Panc1 (cell line): ENCODE results near the gene KIF26A.

Experiments
- TF ChIP-seq, protein P1 (sequence below), 2 experiments: IDR thresholded peaks; 2 replicates each; pipeline ENCODE4 v1.6.1; 2011 to 2012; ENCODE audit warnings: low read depth in 2 of 2, control low read depth in 1 of 2, low read length in 1 of 2, mild to moderate bottlenecking in 1 of 2, moderate library complexity in 1 of 2; ENCODE audit not compliant: insufficient read depth in 1 of 2
- TF ChIP-seq, protein P2 (sequence below): fragments of 450-650 bp; IDR thresholded peaks from 2 replicates; pipeline ENCODE4 v1.5.1; 2017; ENCODE audit warnings: mild to moderate bottlenecking

DNA sequence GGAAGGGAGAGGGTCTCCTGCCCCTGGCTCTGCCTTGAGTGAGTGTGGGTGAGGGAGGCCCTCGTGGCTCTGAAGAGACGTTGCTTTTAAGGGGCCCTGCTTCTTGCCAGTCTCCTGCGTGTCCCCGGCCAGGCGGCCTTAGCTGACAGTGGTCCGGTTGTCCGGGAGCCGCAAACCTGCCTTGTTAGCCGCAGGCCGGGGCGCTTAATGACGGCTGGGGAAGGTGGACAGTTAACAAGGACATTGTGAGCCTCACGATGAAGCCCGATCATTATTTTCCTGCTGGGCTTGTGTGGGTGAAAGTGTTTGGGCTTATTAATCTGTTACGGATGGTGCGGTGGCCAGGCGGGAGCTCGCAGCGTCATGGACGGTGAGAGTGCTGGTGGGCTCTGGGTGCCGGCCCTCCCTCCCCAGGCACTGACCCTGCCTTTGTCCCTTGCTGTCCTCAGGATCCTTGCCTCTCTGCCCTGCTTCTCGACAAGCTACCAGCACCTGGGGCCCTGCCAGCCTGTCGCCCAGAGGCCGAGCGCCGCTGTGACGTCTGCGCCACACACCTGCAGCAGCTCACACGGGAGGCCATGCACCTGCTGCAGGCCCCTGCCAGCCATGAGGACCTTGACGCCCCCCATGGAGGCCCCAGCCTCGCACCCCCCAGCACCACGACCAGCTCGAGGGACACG is 13.3 kb downstream of the KIF26A start:
- TF ChIP-seq, protein P1, sequence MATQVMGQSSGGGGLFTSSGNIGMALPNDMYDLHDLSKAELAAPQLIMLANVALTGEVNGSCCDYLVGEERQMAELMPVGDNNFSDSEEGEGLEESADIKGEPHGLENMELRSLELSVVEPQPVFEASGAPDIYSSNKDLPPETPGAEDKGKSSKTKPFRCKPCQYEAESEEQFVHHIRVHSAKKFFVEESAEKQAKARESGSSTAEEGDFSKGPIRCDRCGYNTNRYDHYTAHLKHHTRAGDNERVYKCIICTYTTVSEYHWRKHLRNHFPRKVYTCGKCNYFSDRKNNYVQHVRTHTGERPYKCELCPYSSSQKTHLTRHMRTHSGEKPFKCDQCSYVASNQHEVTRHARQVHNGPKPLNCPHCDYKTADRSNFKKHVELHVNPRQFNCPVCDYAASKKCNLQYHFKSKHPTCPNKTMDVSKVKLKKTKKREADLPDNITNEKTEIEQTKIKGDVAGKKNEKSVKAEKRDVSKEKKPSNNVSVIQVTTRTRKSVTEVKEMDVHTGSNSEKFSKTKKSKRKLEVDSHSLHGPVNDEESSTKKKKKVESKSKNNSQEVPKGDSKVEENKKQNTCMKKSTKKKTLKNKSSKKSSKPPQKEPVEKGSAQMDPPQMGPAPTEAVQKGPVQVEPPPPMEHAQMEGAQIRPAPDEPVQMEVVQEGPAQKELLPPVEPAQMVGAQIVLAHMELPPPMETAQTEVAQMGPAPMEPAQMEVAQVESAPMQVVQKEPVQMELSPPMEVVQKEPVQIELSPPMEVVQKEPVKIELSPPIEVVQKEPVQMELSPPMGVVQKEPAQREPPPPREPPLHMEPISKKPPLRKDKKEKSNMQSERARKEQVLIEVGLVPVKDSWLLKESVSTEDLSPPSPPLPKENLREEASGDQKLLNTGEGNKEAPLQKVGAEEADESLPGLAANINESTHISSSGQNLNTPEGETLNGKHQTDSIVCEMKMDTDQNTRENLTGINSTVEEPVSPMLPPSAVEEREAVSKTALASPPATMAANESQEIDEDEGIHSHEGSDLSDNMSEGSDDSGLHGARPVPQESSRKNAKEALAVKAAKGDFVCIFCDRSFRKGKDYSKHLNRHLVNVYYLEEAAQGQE (IDR thresholded peaks at IDR 0.05; ENCODE audit: insufficient read depth in 1 of 2, low read depth in 2 of 2, low read length in 1 of 2), result no peak
- TF ChIP-seq, protein P2, sequence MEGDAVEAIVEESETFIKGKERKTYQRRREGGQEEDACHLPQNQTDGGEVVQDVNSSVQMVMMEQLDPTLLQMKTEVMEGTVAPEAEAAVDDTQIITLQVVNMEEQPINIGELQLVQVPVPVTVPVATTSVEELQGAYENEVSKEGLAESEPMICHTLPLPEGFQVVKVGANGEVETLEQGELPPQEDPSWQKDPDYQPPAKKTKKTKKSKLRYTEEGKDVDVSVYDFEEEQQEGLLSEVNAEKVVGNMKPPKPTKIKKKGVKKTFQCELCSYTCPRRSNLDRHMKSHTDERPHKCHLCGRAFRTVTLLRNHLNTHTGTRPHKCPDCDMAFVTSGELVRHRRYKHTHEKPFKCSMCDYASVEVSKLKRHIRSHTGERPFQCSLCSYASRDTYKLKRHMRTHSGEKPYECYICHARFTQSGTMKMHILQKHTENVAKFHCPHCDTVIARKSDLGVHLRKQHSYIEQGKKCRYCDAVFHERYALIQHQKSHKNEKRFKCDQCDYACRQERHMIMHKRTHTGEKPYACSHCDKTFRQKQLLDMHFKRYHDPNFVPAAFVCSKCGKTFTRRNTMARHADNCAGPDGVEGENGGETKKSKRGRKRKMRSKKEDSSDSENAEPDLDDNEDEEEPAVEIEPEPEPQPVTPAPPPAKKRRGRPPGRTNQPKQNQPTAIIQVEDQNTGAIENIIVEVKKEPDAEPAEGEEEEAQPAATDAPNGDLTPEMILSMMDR, result no peak
